GM19043 (cell line): ENCODE measurements around the gene LTBP3.

Experiments used
- ATAC-seq: cut with Tn5 transposase; IDR thresholded peaks from one replicate; pipeline ENCODE4 v1.9.1; 2021; ENCODE audit warnings: low read depth; ENCODE audit not compliant: unreplicated experiment

LTBP3 gene

DNA sequence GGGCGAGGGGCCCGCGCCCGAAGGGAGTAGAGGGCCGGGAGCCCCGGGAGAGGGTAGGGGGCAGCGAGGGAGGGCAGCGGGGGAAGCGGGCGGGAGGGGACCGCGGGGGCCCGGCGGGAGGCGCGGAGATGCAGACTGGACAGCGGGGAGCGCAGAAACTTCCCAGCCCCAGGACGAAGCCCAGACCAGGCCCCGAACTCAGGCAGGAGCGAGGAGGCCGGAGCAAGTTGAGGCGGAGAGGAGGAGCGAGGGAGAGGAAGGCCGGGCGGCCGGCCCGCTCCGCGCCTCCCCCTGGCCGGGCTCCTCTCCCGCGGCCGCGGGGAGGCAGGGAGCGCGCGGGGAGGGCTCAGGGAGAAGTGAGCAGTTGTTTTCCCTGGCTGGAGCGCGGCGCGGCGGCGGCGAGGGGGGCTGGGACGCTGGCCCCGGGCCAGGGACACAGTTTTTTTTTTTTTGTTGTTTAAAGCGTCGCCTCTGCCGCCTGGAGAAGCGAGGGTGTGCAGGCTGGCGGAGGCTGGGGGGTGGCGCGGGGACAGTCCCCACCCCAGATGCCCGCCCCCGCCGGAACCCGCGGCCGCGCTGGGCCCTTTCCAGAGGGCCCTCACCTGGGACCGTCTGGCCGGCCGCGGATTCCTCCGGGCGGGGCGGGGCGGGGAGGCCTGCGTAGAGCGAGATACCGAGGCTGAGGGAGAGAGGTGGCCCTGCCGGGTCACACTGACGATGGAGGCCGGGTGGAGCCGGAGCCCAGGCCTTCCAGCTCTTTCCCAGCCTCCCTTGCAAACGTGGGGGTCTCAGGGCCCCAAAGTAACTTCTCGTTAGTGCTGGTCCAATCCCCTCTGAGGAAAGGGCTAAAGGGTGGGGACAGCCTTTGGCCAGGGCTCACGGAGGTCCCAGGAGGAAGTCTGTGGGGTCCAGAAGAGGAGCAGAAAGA is at the start of gene LTBP3:
Gene LTBP3 (minus strand): TSS at position 358 of the 928 bp plus-strand sequence. CDS start 400 bp downstream, outside the sequence.
- ATAC-seq: no peak

GRCh38 chr11:65606876-65607613 is 48.9 kb upstream of the LTBP3 start:
- no peak for ATAC-seq

DNA sequence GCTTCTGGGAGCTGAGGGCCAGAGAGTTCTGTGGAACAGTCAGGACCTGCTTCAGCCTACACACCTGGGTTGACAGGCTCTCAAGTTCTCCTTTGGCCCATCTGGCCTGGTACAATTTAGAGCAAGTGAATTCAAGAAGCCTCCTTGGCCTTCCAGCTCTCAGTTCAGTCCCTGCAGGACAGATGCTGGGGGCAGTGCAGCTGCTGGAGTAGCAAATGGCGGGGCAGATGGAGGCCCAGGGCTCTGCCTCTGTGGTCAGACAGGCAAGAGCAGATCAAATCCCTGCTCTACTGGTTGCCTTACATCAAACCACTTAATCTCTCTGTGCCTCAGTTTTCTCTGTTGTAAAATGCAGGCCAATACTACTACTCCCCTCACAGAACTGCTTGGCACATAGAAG is 46.1 kb upstream of the LTBP3 start:
- ATAC-seq: no peak

DNA sequence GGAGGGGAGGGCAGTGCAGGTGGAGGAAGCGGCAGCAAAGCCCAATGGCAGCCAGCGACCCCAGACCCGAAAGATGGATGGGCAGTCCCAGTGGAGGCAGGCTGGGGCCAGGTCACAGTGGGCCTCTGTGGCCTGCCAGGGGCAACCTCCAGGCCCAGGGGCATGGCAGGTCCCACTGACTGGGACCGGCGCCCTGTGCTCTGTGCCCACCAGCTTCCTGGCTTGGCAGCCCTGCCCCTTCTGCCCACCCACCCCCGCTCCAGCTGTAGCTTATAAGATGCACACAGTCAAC is 41.7 kb upstream of the LTBP3 start:
- no peak for ATAC-seq

DNA sequence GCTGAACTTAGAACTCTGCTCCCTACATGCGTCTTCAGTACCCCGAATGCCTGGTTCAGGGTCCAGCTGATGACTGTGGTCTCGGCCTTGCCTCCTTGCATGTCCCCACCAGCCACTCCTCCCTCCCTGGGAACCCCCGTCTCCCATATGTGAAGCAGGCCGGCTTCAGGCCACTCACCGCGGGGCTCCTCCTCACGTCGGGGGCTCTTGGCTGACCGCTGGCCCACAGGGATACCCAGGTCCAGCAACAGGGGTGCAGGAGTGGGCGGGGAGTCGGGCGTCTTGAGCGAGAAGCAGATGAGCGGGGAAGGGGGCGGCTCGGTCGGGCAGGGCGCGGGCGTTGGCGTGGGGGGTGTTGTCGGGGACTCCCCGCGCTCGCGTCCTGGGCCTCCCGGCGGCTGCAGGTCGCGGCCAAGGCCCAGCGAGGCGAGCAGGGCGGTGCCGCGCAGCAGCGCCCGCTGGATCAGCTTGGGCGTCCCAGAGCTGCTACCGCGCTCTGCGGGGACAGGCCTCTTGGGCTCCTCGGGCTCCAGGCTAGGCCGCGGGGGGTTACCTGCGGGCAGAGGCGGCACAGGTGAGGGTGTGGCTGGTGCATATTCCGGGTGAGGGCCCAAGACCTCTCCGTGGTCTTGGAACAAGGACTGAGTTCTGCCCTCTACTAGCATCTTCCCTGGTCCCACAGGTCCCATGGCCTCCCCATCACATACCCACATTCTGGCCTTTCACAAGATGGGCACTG is 41.2 kb upstream of the LTBP3 start:
- ATAC-seq: no peak

DNA sequence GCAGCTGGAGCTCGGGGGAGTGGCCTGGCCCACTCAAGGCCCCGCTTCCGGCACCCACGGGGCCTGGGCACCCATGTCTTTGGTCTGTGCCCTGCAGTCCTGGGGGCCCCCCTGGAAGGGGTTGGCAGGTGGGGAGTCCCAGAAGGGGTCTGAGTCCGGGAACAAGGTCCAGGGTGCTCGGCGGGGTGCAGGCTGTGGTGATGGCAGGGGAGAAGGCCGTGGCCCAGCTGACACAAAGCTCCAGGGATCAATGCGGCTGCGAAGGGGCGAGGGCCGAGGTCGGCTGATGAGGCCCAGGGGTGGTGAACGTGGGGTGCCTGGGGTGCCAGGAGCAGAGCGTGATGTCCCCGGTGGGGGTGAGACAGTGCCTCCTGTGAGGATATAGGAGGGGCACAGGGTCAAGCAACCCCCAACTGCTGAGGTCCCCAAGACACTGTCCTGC is 40.1 kb upstream of the LTBP3 start:
- ATAC-seq: no peak

DNA sequence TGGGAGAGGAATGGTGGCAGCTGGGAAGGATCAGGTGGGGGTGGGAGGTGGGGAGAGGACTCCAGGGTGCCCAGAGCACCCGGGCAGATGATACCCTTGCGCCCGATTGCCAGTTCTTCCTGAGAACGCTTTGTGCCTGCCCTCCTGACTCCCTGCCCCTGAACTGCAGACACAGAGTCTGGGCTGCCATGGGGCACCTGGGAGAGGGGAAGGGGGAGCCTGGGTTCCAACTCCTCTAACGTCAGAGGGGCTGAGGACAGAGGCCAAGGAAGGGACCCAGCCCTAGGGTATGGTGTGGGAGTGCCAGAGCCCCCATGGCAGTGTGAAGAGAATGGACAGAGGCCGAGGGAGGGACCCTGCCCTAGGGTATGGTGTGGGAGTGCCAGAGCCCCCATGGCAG is 38.4 kb upstream of the LTBP3 start:
- ATAC-seq: no peak

DNA sequence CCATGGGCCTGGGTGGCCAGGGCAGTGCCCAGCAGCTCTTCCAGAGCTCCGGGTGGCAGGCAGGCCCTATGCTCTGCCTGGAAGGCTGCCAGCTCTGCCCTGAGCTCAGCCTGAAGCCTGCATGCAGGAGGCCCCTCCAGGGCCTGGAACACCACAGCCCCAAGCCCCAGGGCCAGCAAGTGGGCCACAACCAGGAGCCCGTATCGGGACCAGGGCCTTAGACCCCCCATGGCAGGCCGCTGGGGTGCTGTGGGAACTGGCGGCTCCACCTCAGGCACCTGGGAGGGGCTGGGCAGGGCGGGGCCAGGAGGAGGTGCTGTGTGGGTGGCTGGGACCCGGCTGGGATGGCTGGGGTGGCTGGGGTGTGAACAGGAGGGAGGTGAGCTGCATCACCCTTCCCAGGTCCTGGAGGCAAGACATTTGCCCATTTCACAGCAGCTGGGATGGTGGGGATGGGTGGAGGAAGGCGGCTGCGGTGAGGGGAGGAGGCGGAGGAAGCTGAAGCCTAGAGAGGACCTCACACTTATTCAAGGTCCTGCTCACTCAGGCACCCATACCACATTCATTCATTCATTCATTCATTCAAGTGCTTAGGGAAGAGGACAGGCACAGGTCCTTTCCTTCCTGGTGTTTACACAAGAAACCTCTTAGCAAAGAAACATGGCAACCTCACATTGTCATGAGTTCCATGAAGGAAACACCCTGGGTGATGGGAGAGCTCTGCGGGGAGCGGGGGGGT is 37.6 kb upstream of the LTBP3 start, which contains the start of gene KCNK7:
Gene KCNK7 (minus strand): TSS at position 258 of the 739 bp plus-strand sequence. CDS start 28 bp downstream, at position 230.
- ATAC-seq: no peak

GRCh38 chr11:65595131-65595530 is 37.0 kb upstream of the LTBP3 start:
- ATAC-seq: no peak

- ATAC-seq: no peak
These were observed 35.6 kb upstream of the LTBP3 start for GRCh38 chr11:65593518-65594414.

DNA sequence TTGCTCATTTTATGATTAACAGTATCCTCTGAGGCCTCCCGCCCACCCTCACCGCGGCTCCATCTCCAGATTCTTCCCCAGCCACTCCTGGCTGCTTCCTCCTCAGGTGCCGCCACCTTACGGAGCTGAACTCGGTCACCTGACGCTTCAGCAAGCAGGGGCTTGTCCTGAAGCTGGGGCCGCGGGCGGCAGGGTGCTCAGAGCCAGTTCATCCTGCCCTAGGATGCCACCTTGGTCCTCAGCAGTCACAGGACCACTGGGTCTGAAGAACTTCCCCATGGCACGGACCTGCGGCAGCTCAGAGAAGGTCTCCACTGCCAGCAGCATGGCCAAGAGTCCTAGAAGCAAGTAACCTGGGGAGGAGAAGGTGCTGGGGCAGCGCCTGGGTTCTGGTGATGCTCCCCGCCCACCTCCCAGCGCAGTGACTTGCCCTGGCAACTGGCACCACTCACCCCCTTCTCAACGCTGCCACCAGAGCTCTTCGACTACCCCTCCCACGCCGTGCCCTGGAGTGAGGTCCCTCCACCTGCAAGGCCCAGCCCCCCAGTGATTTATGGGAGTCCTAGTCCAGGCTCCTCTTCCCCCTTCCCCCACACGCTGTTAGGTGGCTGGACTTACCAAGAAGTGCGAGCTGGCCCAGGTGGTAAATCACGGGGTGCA is 34.8 kb upstream of the LTBP3 start:
- no peak for ATAC-seq

- ATAC-seq: no peak
These were observed 34.0 kb upstream of the LTBP3 start for GRCh38 chr11:65591939-65592857.

GRCh38 chr11:65590240-65590738 is 32.1 kb upstream of the LTBP3 start:
- ATAC-seq: no peak

DNA sequence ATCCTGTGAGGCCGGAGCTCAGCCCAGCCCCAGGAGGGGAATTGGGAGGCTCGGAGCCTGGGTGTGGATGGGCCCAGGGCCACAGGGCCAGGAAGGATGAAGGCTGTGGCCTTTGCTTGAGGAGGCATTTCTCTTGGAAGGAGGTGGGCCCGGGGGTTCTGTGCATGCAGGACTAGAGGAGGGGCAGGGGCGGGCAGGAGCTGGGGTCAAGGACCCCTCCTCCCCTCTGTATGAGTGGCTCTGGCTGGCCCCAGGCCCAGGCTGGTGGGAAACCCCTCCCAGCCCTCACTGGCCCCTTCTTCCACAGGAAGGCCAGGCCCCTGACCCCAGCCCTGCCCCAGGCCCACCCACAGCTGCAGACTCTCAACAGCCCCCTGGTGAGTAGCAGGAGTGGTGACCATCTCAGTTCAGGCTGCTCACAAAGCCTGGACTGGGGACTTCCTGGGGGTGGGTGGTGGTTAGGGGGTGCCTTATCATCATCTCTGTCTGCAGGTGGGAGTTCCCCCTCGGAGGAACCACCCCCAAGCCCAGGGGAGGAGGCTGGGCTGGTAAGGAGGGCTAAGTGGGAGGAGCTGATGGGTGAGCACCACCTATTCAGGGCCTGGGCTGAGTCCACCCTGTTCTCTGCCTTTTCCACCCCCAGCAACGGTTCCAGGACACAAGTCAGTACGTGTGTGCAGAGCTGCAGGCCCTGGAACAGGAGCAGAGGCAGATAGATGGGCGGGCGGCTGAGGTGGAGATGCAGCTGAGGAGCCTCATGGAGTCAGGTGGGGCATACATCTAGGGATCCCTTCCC is 31.5 kb upstream of the LTBP3 start:
- no peak for ATAC-seq

- ATAC-seq: peak; percentile 81
These were observed 30.3 kb upstream of the LTBP3 start for GRCh38 chr11:65588199-65589054.

DNA sequence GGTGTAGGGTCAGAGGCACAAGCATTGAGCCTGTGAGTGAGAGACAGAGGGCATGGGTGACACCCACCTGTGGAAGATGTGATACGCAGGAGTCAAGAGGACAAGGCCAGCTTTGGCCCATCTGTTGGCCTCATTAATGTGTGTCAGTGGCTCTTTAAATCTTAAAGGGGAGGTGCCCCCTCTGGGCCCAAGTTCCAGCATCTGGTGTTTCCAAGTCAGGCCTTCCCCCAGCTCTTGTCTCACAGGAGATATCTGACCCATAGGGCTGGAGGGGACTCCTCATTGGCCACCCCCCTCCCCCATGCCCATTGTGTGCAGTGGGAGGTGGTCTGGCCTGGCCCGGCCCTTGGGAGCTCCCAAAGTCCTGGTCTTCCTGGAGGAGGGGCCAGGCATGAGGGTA is 28.5 kb upstream of the LTBP3 start:
- ATAC-seq: no peak
